Measurements from ENCODE around the gene FOXD3.
A peak's percentile ranks its signal among the peaks of the same experiment; 100 is the strongest.

The FOXD3 gene

GRCh38 chr1:63322114-63322943 lies at the start of gene FOXD3:
TSS of gene FOXD3 (plus strand) at chr1:63322567. CDS start at chr1:63323059, 492 bp downstream.
- no peak for DNase-seq

- DNase-seq: no peak
Observed at GRCh38 chr1:63272811-63273210, 49.6 kb upstream of the FOXD3 start.

DNA sequence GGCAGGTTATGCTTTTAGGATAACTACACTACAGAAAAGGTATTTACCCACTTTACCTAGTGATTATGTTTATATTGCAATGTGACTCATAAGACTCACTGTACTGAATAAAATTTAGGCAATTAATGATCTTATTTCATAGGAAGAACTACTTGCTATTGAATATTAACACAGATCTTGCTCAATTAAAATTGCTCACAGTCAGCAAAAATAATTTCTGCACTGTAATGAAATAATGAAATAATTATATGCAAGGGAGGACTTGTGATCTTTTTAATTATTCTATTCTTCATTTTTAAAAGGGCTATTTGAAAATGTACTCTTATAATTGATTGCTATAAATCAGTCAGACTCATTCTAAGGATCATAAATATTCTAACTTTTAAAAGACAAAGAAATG lies 48.0 kb upstream of the FOXD3 start:
- DNase-seq: no peak

DNA sequence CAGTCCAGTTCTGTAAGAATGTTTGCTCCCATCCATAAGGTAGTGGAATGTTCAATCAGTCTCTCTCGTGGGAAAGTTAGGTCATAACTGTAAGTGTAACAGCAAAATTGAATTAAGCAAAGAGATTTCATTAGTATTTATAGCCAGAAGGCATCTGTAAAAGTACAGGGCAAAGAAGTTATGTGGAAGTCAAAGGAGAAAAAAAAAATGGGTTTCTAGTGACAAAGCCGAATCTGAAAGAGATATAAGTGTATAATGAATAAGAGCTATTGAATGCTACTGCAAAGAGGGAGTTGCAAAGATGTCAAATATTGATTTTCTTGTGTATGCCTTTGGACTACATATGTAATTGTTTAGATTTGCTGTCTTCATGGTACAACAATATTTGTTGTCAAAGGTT lies 47.4 kb upstream of the FOXD3 start:
- DNase-seq: no peak

- DNase-seq: no peak
Observed at GRCh38 chr1:63276624-63277023, 45.7 kb upstream of the FOXD3 start.

GRCh38 chr1:63277195-63278192 lies 44.9 kb upstream of the FOXD3 start:
- no peak for DNase-seq

DNA sequence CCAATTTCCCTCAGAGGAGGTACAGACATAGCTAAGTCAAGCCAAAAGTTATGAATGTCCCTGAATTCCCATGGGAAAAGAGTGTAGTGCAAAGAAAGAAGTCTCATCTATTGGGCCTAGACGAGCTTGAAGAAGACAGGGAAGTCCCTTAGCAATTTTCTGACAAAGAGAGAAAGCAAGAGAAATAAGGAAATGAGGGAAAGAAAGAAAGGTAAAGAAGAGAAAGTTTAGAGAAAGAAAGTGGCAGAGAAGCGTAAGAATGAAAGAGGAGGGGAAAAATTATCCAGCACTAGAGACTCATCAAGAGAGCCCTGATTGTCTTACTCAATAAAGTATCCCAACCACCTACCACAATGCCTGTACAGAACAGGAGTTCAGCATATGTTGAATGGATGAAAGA lies 40.6 kb upstream of the FOXD3 start:
- DNase-seq: no peak

DNA sequence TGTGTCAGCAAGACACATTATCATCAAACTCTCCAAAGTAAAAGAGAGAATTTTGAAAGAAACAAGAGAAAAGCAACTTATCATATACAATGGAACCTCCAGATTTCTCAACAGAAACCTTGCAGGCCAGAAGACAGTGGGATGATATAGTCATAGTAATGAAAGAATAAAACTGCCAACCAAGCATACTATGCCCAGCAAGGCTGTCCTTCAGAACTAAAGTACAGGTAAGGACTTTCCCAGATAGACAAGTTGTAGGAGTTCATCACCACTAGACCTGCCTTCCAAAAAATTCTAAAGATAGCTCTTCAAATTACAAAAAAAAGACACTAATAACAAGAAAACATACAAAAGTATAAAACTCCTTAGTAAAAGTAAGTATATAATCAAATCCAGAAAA lies 33.2 kb upstream of the FOXD3 start:
- no peak for DNase-seq

GRCh38 chr1:63294803-63295594 lies 27.4 kb upstream of the FOXD3 start:
- no peak for DNase-seq

DNA sequence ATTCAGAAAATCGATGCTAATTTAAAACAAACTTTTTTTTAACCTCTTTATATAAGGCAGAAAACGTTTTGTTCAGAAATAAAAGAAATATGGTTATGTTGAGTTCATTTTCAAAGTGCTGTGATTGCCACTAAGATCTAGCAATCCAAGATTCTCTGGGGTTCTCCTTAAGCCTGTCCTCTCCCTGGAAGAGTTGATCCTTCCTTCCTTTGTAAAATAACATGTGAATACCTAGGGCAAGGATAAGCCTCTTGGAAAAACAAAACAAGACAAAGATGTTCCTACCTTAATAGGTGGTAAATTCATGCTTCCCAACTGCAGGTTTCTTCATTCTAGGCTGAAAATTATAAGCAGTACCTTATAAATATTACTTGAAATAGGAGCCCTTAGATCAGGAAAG lies 18.0 kb upstream of the FOXD3 start:
- DNase-seq: no peak

DNA sequence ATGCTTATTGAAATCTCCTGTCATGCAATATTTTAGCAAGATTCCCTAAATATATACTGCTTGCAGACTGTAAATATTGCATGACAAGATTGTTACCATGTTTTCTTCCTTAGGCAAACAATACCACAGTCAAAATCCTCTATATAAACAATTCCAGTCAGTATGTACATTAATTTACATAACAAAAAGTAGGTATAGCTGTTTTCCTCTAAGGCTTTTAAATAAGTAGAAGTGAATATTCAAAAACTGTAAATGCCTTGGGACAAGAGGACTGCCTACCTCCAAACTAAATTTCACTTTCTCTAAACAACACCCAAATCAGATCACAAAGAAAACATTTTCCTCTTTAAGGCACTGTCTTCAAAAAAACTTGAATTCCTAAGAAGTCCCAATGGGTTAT lies 17.3 kb upstream of the FOXD3 start:
- no peak for DNase-seq

GRCh38 chr1:63307196-63307794 lies 15.1 kb upstream of the FOXD3 start:
- no peak for DNase-seq

- DNase-seq: no peak
Observed at GRCh38 chr1:63316598-63316983, 5.8 kb upstream of the FOXD3 start.

- peak; percentile 59 for DNase-seq
Observed at GRCh38 chr1:63316984-63317816, 5.2 kb upstream of the FOXD3 start.

DNA sequence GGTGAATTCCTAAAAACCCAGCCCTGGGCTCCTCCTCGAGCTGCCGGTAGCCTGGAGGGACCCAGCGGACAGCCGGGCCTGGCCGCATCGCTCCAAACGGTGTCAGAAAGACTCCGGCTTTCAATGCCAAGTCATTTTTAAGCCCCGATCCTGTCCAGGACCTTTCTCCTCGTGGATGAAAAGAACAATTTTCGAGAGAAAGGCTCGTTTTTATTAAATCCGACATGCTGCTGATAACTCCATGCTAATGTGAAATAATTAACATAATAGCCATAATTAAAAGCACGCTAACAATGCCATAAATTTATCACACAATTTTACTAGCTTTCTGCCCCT lies 4.6 kb upstream of the FOXD3 start:
- DNase-seq: no peak

GRCh38 chr1:63318201-63318979 lies 4.0 kb upstream of the FOXD3 start:
- DNase-seq: no peak

GRCh38 chr1:63319046-63320021 lies 3.0 kb upstream of the FOXD3 start:
- no peak for DNase-seq

DNA sequence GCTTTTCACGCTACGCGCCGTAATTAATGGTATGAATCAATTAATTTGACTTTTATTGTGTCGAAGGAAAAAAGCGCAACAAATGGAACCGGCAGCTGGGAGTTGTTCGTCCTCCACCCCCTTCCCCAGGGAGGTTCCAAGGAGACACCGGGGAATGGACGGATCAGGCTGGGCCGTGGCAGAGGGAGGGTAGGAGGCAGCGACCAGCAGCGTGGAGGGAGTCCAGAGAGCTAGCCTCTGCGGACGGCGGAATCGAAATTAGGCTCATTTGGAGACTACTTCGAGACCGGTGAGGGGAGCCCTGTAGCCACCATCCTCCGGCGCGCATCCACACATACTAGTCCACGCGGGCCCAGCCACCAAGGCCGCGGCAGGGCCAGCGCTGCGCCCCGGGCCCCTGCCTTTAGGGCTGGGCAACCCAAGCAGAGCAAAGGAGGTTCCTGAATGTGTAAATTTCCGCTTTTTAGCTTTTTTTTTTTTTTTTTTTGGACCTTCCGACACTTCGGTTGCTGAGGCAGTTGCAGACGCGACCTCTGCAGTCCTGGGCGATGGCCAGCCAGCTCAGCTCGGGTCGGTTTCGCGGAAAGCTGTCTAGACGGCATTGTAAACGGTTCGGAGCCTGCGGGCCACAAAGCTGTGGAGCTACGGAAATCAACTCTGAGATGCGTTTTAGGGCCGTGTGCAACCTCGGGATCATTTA lies 2.2 kb upstream of the FOXD3 start:
- DNase-seq: no peak
